Right renal pelvis (tissue), 4 donors: ENCODE results near the gene IRF8. TPM values are rescaled to one million over a fixed set of nuclear protein-coding genes. Genes with fewer than 3 reads are reported as not detected.

Experiments used
- DNase-seq, 4 donors: peaks; one replicate each; pipeline ENCODE4 v3.0.0-alpha.2; 2013; ENCODE audit warnings: low read depth in 4 of 4, low spot score in 3 of 4, missing footprints in 1 of 4
- polyA plus RNA-seq, 4 donors: library from polyadenylated mRNA; unstranded; fragments of 120-200 nt; gene quantifications; one replicate each; pipeline ENCODE4 v1.2.1, GENCODE V29; 2013; ENCODE audit not compliant: insufficient read length in 4 of 4

Gene IRF8
- polyA plus RNA-seq, 4 donors: 3.9 to 6.1 (median 5.1) TPM

DNA sequence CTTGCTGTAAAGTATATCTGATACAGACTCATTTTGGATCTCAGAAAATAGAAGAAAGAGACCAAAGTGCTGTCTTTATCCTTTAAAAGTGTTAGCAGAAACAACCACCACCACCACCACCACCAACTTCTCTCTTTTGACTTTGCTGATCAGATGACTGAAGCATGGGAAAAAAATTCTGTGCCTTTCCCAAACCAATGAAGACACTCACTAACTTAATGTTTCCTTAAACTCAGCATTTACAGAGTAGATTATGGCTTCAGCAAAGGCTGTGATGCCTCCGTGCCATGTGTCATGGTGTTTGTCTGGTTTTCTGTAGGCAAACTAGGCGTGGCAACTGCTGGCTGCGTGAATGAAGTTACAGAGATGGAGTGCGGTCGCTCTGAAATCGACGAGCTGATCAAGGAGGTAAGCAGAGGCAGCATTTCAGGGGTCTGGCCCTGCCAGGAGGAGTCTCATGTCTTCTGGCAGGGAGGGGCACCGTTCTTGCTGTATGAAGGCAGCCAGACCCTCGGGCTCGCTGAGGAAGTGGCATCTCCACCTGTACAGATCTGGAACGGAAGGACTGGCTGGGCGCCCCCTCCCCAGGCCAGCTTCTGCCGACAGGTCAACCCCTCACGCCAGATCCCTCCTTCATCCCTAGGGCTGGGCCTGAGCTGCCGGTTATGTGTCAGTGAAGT is 12.4 kb downstream of the IRF8 start:
- DNase-seq: no peak

DNA sequence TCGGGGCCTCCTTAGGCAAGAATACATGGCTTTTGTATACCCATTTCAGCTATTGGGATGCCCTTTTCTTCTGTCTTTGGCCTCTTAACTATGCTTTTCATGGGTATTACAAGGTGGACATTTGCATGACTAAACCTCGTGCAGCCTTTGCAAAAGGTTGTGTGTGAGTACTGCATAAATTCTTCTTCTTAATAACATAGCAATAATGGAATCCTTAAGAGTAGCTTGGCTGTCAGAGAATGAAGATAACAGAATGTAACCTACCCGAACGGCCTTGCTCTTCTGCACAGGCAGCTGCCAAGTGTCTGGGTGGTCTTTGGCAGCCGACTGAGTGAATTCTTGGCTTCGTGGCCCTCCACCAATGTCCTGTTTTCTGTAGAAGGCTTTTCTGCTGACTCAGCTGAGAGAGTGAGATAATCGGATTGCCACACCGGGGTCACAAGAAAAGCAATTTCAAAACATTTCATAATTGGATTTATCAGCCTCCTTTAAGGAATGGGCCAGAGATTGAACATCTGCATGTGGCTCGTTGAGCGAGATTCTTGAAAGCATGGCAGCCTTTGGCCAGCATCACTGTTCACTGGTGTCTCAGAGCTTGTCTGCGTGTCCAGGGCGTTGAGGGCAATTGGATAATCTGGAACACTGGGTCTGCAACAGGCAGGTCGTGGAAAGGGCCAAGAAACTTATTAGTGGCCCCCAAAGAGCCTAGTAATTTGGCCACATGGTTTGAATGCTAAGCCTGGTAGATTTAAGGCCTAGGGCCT is 13.4 kb downstream of the IRF8 start:
- no peak for DNase-seq

DNA sequence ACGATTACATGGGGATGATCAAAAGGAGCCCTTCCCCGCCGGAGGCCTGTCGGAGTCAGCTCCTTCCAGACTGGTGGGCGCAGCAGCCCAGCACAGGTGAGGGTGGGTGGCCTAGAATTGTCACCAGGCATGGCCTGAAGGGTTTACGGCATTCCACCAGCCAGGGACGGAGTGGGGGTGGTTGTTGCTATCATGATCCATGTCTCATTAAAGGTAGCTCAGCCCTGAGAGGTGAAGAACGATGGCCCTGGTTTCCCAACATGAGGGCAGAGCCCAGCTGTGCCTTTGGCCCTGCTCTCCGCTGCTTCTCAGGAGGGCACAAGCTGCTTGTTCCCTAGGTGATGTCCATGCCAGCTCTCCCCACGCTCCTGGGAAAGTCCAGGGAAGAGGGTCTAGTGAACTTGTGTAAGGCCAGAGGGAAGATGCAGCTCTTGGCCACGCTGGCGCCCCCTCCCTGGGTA is 14.2 kb downstream of the IRF8 start:
- no peak for DNase-seq

- DNase-seq: no peak
Observed at GRCh38 chr16:85913688-85914422, 14.9 kb downstream of the IRF8 start.

DNA sequence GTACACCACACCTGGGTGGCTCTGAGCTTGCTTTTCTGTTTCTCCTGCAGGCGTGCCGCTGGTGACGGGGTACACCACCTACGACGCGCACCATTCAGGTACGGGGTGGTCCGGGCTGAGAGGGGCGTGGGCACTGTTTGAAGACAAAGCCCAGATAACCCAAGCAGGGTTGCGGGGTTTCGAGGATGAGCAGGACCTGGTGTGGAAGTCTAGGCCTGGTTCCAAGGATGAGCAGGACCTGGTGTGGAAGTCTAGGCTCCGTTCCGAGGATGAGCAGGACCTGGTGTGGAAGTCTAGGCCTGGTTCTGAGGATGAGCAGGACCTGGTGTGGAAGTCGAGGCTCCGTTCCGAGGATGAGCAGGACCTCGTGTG is 15.4 kb downstream of the IRF8 start:
- DNase-seq: no peak

- DNase-seq: no peak
Observed at GRCh38 chr16:85915125-85915845, 16.3 kb downstream of the IRF8 start.

DNA sequence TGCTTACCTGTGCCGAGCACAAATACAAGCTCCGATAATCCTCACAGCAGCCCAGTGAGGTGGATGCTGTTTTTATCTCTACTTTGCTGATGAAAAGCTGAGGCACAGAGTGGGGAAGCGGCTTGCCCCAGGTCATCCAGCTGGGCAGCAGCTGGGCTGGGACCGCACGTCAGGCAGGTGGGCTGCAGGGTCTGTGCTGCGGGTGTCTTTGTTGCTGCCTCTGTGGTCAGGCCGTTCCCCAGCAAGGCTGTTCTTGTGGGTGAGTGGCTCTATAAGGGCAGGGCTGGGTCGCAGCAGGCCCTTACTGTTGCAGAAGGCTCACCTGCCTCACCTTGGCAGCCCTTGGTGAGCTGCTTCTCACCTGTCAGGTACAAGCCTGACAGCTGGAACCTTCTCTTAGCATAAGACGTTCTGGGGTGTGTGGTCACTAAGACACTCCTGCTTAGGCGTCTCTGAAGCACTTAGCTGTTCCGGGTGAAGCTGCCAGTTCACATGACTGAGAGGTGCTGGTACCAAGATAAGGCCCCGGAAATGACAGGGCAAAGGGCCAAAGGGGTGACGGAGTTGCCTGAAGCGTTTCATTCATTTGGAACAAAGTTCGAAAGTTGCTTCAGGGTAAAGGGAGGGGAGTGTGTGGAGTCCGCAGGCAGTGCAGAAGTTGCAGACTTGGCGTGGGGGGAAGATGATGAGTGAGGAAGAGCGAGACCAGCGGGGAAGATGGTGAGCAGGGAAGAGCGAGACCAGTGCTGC is 17.4 kb downstream of the IRF8 start:
- DNase-seq: no peak

- no peak for DNase-seq
Observed at GRCh38 chr16:85917012-85917411, 18.1 kb downstream of the IRF8 start.

DNA sequence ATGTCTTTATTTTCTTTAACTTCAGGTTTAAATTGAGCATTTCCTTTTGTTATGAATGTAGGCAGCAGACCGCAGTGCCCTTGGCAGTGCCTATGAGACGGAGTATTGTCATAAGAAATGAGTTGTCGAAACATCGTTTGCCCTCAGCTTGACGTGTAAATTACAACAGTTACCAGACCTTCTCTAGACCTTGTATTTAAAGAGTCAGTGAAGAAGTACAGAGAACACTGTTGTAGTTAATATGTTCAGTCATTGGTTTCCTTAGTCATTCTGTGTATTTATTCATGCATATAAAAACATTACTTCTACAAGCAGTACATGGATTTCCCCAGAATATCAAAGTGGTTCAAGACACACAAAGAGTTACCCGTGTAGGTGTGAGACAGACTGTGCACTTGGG is 19.0 kb downstream of the IRF8 start:
- no peak for DNase-seq

- no peak for DNase-seq
Observed at GRCh38 chr16:85918436-85918835, 19.5 kb downstream of the IRF8 start.

DNA sequence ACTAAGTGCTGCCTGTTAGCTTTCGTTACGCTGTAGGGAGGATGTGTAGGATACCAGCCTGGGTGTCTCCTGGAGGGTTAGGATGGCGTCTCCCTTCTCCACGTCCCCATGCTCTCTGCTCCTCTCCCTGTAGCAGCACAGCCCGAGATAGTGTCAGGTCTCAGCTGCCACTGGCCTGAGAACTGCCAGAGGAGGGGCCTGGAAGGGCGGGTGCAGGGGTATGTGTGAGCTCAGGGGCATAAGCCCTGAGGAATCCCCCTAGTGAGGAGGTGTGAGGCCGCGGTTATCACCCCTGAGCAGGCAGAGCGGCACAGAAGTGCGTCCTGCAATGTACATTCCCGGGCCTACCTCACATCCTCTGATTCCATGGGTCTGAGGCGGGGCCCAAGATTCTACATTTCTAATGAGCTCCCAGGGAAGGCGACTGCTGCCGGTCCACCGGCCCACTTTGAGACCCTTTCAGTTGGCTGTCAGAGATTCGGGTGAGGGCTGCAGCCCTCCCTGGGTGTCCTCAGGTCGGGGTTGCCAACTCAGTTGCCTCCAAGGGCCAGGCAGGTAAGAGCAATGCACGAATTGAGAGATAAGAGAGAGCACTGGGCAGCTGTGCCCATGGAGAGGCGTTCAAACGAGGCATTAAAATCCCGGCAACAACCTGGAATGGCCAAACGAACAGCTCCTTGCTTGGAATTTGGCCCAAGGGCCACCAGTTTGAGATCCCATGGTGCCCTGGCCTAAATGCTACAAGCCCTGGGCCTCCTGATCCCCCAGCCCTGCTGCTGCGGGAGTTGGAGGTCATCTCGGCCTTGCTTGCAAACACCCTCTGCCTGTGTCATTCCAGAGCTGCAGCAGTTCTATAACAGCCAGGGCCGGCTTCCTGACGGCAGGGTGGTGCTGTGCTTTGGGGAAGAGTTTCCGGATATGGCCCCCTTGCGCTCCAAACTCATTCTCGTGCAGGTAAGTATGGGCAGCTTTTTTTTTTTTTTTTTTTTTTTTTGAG is 20.6 kb downstream of the IRF8 start:
- DNase-seq: no peak

DNA sequence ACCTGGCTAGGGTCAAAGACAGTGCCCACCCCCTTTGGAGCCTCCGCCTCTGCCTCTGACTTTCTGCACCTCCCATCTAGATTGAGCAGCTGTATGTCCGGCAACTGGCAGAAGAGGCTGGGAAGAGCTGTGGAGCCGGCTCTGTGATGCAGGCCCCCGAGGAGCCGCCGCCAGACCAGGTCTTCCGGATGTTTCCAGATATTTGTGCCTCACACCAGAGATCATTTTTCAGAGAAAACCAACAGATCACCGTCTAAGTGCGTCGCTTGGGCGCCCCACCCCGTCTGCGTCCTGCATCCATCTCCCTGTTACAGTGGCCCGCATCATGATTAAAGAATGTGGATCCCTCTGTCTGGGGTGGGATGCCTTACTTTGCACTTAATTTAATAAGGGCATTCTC is 22.1 kb downstream of the IRF8 start:
- no peak for DNase-seq

DNA sequence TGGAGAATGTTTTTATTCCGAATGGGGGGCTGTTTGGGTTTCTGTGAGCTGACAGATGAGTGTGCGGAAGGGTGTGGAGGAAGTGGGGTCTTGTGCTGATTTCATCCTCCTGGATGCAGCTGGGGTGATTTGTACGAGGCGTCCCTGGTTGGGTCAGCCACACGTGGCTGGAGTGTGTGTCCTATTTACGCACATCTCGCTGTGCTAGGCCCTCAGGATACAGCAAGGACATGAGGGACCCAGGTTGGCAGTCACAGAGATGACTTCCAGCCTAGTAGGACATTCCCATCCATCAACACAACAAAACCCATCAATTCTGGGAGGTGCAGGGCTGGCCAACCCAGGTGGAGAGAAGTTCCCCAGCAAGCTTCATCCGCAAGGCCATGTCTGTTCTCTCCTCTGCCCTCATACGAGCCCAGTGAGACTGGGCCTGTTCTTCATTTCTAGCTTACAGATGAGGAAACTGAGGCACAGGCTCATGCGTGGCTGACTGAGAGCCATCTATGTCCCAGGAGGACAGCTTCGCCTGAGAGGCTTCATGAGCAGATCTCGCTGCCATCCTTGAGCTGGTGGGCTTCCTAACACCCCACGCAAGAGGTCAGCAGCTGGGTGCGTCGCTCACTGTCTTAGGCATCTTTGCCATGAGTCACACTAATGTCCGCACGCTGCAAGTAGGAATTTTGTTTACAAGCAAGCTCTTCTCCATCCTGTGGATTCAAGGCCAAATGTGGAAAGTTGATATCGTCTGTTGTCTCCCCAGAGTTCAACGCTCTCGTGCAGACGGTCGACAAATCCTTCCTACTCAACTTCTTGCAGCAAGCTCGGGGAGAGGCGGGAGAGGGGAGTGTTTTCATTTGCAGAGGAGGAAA is 24.4 kb downstream of the IRF8 start:
- DNase-seq: no peak

DNA sequence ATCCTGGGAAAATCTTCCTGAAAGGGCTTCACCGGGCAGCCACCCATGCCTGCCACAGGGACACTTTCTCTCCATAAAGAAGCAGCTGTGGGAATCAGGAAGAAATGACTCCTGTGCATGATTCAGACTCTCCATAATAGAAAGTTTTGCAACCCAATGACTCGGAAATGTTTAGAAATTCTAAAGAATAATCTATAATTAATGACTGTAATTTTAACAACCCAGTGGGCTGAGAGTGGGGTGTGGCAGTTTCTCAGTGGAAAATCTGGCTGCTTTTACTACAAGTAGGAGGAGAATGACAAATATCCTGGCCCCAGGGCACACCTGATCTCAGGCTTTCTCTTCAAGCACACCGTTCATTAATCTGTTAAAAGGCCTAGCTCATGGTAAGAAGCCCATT is 25.7 kb downstream of the IRF8 start:
- DNase-seq: no peak

DNA sequence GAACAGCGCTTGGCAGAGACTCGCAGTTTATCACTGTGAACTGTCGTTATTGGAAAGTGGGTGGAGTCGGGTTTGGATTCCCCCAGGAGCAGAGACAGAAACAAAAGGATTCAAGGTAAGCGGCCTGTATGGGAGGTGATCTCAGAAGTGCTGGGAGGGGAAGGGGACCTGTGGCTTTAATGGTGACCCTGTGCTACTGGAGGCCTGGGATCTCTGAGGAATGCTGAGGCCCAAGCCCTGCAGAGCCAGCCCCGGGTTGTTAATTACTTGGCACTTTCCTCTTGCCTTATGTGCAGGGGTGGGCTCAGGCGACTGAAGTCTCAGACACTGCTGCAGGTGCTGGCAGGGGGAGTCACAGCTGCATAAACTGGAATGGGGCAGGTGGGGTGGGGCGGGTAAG is 27.4 kb downstream of the IRF8 start:
- DNase-seq: no peak

GRCh38 chr16:85927371-85927770 is 28.4 kb downstream of the IRF8 start:
- no peak for DNase-seq

GRCh38 chr16:85927959-85928358 is 29.0 kb downstream of the IRF8 start:
- DNase-seq: no peak

GRCh38 chr16:85928401-85928820 is 29.4 kb downstream of the IRF8 start:
- DNase-seq: no peak
